HepG2 (cell line): ENCODE measurements around the gene SRSF12. TPM values are rescaled to one million over a fixed set of nuclear protein-coding genes. Genes with fewer than 3 reads are reported as not detected.

Experiments
- ARHGAP35 ChIP-seq: sonication (generic); formaldehyde crosslinking; IDR thresholded peaks from 2 replicates; pipeline ENCODE4 v1.9.0; 2022; ENCODE audit warnings: mild to moderate bottlenecking, inconsistent platforms, moderate library complexity, missing genetic modification reagents, borderline replicate concordance
- FOSL2 ChIP-seq: sonication (generic); formaldehyde crosslinking; IDR thresholded peaks from 2 replicates; pipeline ENCODE4 v1.4.0; 2020; ENCODE audit warnings: missing genetic modification reagents
- GFI1 ChIP-seq: sonication (generic); formaldehyde crosslinking; IDR thresholded peaks from 2 replicates; pipeline ENCODE4 v1.5.0; 2020; ENCODE audit warnings: missing genetic modification reagents, mild to moderate bottlenecking, borderline replicate concordance
- GPN1 ChIP-seq: sonication (generic); formaldehyde crosslinking; IDR thresholded peaks from 2 replicates; pipeline ENCODE4 v1.5.1; 2020; ENCODE audit warnings: missing genetic modification reagents, borderline replicate concordance
- SETDB1 ChIP-seq: sonication (generic); formaldehyde crosslinking; IDR thresholded peaks from 2 replicates; pipeline ENCODE4 v1.5.1; 2020; ENCODE audit warnings: missing genetic modification reagents, mild to moderate bottlenecking, borderline replicate concordance
- ZBTB38 ChIP-seq: sonication (generic); formaldehyde crosslinking; IDR thresholded peaks from 2 replicates; pipeline ENCODE4 v1.5.1; 2020; ENCODE audit warnings: mild to moderate bottlenecking, missing genetic modification reagents
- ZNF430 ChIP-seq: sonication (generic); formaldehyde crosslinking; IDR thresholded peaks from 2 replicates; pipeline ENCODE4 v1.9.0; 2021; ENCODE audit warnings: mild to moderate bottlenecking, missing genetic modification reagents
- polyA plus RNA-seq, 8 experiments: library from polyadenylated mRNA; depleted of rRNA in 3 of 8; stranded (reverse) in 7 of 8; unstranded in 1 of 8; fragments of >200 nt; fragmentation: Illumina TruSeq in 4 of 8; extraction: Trizol in 4 of 8; gene quantifications; 2 replicates each; pipeline versions ENCODE4 v1.2.1 to v1.2.3, GENCODE V29; 2011 to 2016; ENCODE audit warnings: low read depth in 4 of 8, missing spikeins in 1 of 8, mixed read lengths in 1 of 8; ENCODE audit not compliant: insufficient read depth in 1 of 8
- total RNA-seq, 5 experiments: library from RNA; depleted of rRNA; stranded (reverse); fragments of >200 nt; fragmentation: Illumina TruSeq; extraction: Trizol; gene quantifications; 2 replicates each; pipeline ENCODE4 v1.2.3, GENCODE V29; 2016; ENCODE audit warnings: low read depth in 1 of 5
- TF ChIP-seq, protein P1 (sequence below): sonication (generic); formaldehyde crosslinking; IDR thresholded peaks from 2 replicates; pipeline ENCODE4 v1.5.0; 2020; ENCODE audit warnings: mild to moderate bottlenecking, missing genetic modification reagents
- TF ChIP-seq, protein P2 (sequence below): sonication (generic); formaldehyde crosslinking; IDR thresholded peaks from 2 replicates; pipeline ENCODE4 v1.8.0; 2022; ENCODE audit warnings: missing genetic modification reagents, mild to moderate bottlenecking, borderline replicate concordance

Gene SRSF12
- total and polyA plus RNA-seq, 2 of the 13 experiments (the other 11 are each of a cell fraction or from before 2014, with no cell fraction given): 1.7 to 1.9 TPM

DNA sequence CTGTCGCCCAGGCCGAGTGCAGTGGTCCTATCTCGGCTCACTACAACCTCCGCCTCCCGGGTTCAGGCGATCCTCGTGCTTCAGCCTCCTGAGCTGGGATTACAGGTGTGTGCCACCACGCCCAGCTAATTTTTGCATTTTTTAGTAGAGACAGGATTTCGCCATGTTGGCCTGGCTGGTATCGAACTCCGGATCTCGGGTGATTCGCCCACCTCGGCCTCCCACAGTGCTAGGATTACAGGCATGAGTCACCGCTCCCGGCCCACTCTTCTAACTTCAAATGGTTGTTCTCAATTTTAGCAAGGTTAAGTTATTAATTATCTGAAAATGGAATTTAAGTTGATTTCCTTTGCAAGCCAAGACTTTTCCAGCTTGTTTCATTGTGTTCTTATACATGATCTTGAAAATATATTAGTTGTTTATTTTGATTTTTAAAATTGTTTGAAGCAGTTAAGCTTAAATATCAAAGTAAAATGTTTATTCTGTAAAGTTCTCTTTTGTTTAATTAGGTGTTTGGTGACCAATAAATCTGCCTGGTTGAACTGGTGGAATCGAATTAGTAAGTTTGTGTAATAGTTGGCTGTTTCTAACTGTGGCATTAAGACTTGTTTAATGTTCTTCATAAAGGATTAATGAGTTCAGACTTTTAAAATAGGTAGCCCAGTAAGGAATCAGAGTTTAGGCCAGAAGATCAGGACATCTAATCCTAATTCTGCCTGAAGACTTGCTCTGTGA lies 30.3 kb upstream of the SRSF12 start (continued):
- TF ChIP-seq, protein P1, sequence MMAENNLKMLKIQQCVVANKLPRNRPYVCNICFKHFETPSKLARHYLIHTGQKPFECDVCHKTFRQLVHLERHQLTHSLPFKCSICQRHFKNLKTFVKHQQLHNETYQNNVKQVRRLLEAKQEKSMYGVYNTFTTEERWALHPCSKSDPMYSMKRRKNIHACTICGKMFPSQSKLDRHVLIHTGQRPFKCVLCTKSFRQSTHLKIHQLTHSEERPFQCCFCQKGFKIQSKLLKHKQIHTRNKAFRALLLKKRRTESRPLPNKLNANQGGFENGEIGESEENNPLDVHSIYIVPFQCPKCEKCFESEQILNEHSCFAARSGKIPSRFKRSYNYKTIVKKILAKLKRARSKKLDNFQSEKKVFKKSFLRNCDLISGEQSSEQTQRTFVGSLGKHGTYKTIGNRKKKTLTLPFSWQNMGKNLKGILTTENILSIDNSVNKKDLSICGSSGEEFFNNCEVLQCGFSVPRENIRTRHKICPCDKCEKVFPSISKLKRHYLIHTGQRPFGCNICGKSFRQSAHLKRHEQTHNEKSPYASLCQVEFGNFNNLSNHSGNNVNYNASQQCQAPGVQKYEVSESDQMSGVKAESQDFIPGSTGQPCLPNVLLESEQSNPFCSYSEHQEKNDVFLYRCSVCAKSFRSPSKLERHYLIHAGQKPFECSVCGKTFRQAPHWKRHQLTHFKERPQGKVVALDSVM (CRISPR knock-in tag): peak; percentile 32; the same call in 1 of the 2 replicates
- TF ChIP-seq FOSL2 (CRISPR knock-in tag) (peak; percentile 69), ARHGAP35 (CRISPR knock-in tag) (no peak), ZNF430 (no peak), GPN1 (CRISPR knock-in tag) (no peak), SETDB1 (no peak), ZBTB38 (0 out of 2 replicates have a peak, but pooled peaks have one; percentile 4), GFI1 (CRISPR knock-in tag) (no peak)
- TF ChIP-seq, protein P2, sequence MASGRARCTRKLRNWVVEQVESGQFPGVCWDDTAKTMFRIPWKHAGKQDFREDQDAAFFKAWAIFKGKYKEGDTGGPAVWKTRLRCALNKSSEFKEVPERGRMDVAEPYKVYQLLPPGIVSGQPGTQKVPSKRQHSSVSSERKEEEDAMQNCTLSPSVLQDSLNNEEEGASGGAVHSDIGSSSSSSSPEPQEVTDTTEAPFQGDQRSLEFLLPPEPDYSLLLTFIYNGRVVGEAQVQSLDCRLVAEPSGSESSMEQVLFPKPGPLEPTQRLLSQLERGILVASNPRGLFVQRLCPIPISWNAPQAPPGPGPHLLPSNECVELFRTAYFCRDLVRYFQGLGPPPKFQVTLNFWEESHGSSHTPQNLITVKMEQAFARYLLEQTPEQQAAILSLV (CRISPR knock-in tag): no peak
